Loucy (cell line): ENCODE results near the gene SND1.
A peak's percentile ranks its signal among the peaks of the same experiment; 100 is the strongest.
"Not testable (repeated sequence)": the region's sequence is repeated elsewhere in the genome, so short reads cannot be mapped to it uniquely, and the experiment has no call there.

ENCODE experiments used
- H2AFZ ChIP-seq: fragments of 200-600 bp; sonication (generic); 2 replicates; pipeline ENCODE4 v1.6.0; 2016; ENCODE audit warnings: antibody characterized with exemption, mild to moderate bottlenecking, low read length, moderate library complexity
- H3F3A ChIP-seq: fragments of 200-600 bp; 2 replicates; pipeline ENCODE4 v1.6.0; 2016; ENCODE audit warnings: antibody characterized with exemption, low read depth, mild to moderate bottlenecking
- H3K27me3 ChIP-seq: fragments of 200-600 bp; sonication (generic); 2 replicates; pipeline ENCODE4 v1.6.1; 2014; ENCODE audit warnings: low read length, mild to moderate bottlenecking; ENCODE audit not compliant: insufficient read depth, poor library complexity, severe bottlenecking
- H3K36me3 ChIP-seq: fragments of 200-600 bp; sonication (generic); 2 replicates; pipeline ENCODE4 v1.6.1; 2016; ENCODE audit warnings: low read length; ENCODE audit not compliant: insufficient read depth
- H3K4me1 ChIP-seq: fragments of 200-600 bp; sonication (generic); 2 replicates; pipeline ENCODE4 v1.5.1; 2014; ENCODE audit warnings: low read length, mild to moderate bottlenecking; ENCODE audit not compliant: insufficient read depth, poor library complexity, severe bottlenecking
- H3K4me2 ChIP-seq: fragments of 200-600 bp; sonication (generic); 2 replicates; pipeline ENCODE4 v1.6.0; 2014; ENCODE audit warnings: antibody characterized with exemption, low read length, low read depth, mild to moderate bottlenecking; ENCODE audit not compliant: poor library complexity, severe bottlenecking
- H3K4me3 ChIP-seq: fragments of 200-600 bp; sonication (generic); 2 replicates; pipeline ENCODE4 v1.5.1; 2014; ENCODE audit warnings: low read length, mild to moderate bottlenecking, mixed read lengths; ENCODE audit not compliant: poor library complexity, severe bottlenecking
- H3K79me2 ChIP-seq: fragments of 200-600 bp; sonication (generic); 2 replicates; pipeline ENCODE4 v1.6.1; 2014; ENCODE audit warnings: low read length; ENCODE audit not compliant: insufficient read depth
- H3K9ac ChIP-seq: fragments of 200-600 bp; sonication (generic); 2 replicates; pipeline ENCODE4 v1.6.0; 2014; ENCODE audit warnings: mild to moderate bottlenecking, low read depth, low read length, moderate library complexity; ENCODE audit not compliant: poor library complexity, severe bottlenecking
- H3K9me2 ChIP-seq: fragments of 200-600 bp; sonication (generic); replicated peaks from 2 replicates; pipeline ENCODE4 v1.6.1; 2016; ENCODE audit warnings: low read depth, low read length, mixed read lengths
- H3K9me3 ChIP-seq: fragments of 200-600 bp; sonication (generic); 2 replicates; pipeline ENCODE4 v1.6.1; 2014; ENCODE audit warnings: mild to moderate bottlenecking, antibody characterized with exemption, low read length, low read depth; ENCODE audit not compliant: insufficient read depth
- H4K20me1 ChIP-seq: fragments of 200-600 bp; sonication (generic); 2 replicates; pipeline ENCODE4 v1.6.0; 2014; ENCODE audit warnings: antibody characterized with exemption, low read length, mild to moderate bottlenecking; ENCODE audit not compliant: insufficient read depth, poor library complexity, severe bottlenecking
- EZH2phosphoT487 ChIP-seq: fragments of 200-600 bp; IDR thresholded peaks from 2 replicates; pipeline ENCODE4 v1.6.1; 2018; ENCODE audit warnings: antibody characterized with exemption, mild to moderate bottlenecking, moderate library complexity, borderline replicate concordance
- TF ChIP-seq, protein P1 (sequence below): fragments of 200-600 bp; sonication (generic); conservative IDR thresholded peaks from 2 replicates; pipeline ENCODE4 v1.5.1; 2014; ENCODE audit warnings: mild to moderate bottlenecking, antibody characterized with exemption, low read length

SND1 gene

DNA sequence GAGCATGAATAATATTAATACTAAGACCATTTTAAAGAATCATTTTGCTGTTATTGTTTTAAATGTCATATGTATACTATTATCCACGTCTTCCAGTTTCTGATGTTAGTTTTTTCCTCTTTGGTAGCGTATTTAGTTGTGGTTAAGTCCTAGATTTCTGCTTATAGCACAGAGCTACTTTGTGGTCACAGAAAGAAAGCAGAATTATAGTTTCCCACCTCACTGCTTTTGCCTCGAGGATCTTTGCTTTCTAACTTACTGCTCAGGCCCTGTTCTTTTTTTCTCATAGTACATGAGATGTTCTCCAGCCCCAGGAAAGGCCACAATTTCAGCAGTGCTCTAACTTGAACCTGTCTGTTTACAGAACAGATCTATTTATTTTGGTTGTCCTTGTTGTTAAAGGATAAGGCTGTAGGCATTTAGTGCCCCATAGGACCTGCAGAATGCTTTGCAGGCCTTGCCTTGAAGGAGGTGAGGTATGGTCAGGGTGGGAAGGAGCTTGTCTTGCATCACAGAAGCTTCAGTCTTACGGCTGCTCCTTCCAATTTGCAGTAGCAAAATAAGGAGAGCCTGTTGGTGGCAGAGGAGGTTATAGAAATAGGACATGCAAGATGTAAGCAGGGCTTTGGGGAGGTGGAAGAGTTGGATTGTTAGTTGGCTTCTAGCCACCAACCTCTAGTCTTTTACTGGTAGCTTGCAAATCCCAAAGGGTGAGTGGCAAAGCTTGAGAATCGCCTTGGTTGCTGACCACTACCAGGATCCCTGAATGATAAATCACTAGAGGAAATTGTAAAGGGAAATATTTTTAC lies 250.1 kb downstream of the SND1 start:
- Histone ChIP-seq H3K4me3 (no peak overlapping the region), H2AFZ (no peak overlapping the region), H3K27me3 (no peaks in the 10 kb centered on the region), H3K9me3 (no peaks in the 10 kb centered on the region), H4K20me1 (no peaks in the 10 kb centered on the region), H3K9me2 (no peaks in the 10 kb centered on the region), H3K9ac (peak overlapping the region; percentile 8), H3K4me2 (no peak overlapping the region), H3K4me1 (peaks cover 41% of the 10 kb centered on the region), H3K79me2 (peaks cover 14% of the 10 kb centered on the region; the same call in 1 of the 2 replicates), H3K36me3 (peaks cover 17% of the 10 kb centered on the region; the same call in 1 of the 2 replicates), H3F3A (no peaks in the 10 kb centered on the region)
- TF ChIP-seq, protein P1, sequence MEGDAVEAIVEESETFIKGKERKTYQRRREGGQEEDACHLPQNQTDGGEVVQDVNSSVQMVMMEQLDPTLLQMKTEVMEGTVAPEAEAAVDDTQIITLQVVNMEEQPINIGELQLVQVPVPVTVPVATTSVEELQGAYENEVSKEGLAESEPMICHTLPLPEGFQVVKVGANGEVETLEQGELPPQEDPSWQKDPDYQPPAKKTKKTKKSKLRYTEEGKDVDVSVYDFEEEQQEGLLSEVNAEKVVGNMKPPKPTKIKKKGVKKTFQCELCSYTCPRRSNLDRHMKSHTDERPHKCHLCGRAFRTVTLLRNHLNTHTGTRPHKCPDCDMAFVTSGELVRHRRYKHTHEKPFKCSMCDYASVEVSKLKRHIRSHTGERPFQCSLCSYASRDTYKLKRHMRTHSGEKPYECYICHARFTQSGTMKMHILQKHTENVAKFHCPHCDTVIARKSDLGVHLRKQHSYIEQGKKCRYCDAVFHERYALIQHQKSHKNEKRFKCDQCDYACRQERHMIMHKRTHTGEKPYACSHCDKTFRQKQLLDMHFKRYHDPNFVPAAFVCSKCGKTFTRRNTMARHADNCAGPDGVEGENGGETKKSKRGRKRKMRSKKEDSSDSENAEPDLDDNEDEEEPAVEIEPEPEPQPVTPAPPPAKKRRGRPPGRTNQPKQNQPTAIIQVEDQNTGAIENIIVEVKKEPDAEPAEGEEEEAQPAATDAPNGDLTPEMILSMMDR = no peak
- no peak for TF ChIP-seq EZH2phosphoT487

DNA sequence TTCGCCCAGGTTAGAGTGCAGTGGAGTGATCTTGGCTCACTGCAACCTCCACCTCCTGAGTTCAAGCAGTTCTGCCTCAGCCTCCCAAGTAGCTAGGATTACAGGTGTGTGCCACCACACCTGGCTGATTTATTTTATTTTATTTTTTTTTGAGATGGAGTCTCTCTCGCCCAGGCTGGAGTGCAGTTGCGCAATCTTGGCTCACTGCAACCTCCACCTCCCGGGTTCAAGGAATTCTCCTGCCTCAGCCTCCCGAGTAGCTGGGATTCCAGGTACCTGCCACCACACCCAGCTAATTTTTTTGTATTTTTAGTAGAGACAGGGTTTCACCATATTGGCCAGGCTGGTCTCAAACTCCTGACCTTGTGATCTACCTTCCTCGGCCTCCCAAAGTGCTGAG lies 250.8 kb downstream of the SND1 start:
- H3K4me3 ChIP-seq, H3K9me2 ChIP-seq, H3K9me3 ChIP-seq, H3K9ac ChIP-seq, H2AFZ ChIP-seq, H3F3A ChIP-seq, H3K4me2 ChIP-seq, H4K20me1 ChIP-seq, H3K27me3 ChIP-seq: not testable (repeated sequence)
- Histone ChIP-seq H3K4me1 (peaks cover 37% of the 10 kb centered on the region), H3K79me2 (peaks cover 14% of the 10 kb centered on the region; the same call in 1 of the 2 replicates), H3K36me3 (peaks cover 18% of the 10 kb centered on the region; the same call in 1 of the 2 replicates)

DNA sequence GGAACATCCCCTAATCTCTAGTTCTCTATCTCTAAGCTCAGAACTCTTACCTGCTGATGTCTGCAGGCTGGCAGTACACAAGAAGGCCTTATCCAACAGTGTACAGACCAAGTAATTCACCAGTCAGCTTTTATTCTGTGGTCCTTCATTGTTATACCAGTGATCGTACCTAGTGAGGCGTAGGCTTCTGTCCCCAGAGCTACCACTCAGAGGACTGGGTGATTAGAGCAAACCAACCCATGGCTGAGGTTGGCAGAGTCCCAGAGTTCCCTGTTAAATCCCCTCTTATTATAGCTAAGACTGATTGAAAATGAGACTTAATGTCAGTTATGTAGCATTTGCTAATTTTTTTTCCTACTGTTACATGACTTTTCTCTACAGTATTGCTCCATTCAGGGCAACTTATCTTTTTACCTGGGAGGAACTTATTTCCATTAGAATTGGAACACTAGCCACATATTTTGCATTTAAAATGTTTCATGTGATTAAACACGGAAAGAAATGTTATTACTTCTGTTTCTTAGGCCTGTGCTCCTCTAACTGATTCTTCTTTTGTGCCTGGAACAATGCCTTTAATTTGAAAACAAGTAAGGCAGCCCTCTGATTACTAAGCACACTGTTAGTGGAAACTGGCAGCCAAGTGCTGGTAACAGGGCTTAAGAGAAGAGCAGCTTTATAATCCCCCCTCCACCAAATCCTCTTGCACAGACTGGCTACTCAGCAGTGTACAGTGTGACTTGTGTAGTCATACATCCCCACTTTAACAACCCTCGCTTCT lies 252.1 kb downstream of the SND1 start:
- H3K9me2 ChIP-seq = no peaks in the 10 kb centered on the region
- TF ChIP-seq, protein P1 = no peak
- TF ChIP-seq EZH2phosphoT487 = no peak
- no peak overlapping the region for H2AFZ ChIP-seq
- H3K4me2 ChIP-seq = no peak overlapping the region
- no peaks in the 10 kb centered on the region for H4K20me1 ChIP-seq
- H3K9me3 ChIP-seq = no peaks in the 10 kb centered on the region
- no peaks in the 10 kb centered on the region for H3K27me3 ChIP-seq
- peaks cover 32% of the 10 kb centered on the region for H3K4me1 ChIP-seq
- no peaks in the 10 kb centered on the region for H3F3A ChIP-seq
- peaks cover 18% of the 10 kb centered on the region; the same call in 1 of the 2 replicates for H3K36me3 ChIP-seq
- no peak overlapping the region for H3K9ac ChIP-seq
- peaks cover 18% of the 10 kb centered on the region; the same call in 1 of the 2 replicates for H3K79me2 ChIP-seq
- H3K4me3 ChIP-seq = no peak overlapping the region
